PC-3 (cell line): Measurements from ENCODE around the gene NFXL1.

Experiments
- CTCF ChIP-seq: fragments of 300-600 bp; sonication (generic); conservative IDR thresholded peaks from 2 replicates; pipeline ENCODE4 v1.5.1; 2017; ENCODE audit warnings: antibody characterized with exemption, low read depth, mild to moderate bottlenecking, low read length
- EZH2 ChIP-seq: fragments of 300-600 bp; sonication (generic); IDR thresholded peaks from one replicate; pipeline ENCODE4 v1.6.1; 2017; ENCODE audit warnings: antibody characterized with exemption, mild to moderate bottlenecking, low read length; ENCODE audit not compliant: unreplicated experiment
- EZH2phosphoT487 ChIP-seq: fragments of 300-600 bp; sonication (generic); IDR thresholded peaks from 2 replicates; pipeline ENCODE4 v1.6.1; 2018; ENCODE audit warnings: mild to moderate bottlenecking, antibody characterized with exemption, low read length, borderline replicate concordance

GRCh38 chr4:47816748-47817147, 97.6 kb downstream of the NFXL1 start:
- no peak for TF ChIP-seq CTCF
- no peak for TF ChIP-seq EZH2
- no peak for TF ChIP-seq EZH2phosphoT487
